RKO (cell line): ENCODE data around the gene GRK1.

Source experiments
- DNase-seq: peaks from one replicate; pipeline ENCODE4 v3.0.0-alpha.2; 2016; ENCODE audit warnings: low spot score

Gene GRK1

GRCh38 chr13:113650275-113650674 lies 16.7 kb upstream of the GRK1 start:
- DNase-seq, result no peak

- no peak for DNase-seq
These were observed 16.3 kb upstream of the GRK1 start for GRCh38 chr13:113650731-113651148.

GRCh38 chr13:113651511-113652403 lies 15.3 kb upstream of the GRK1 start:
- DNase-seq, result no peak

- DNase-seq, result no peak
These were observed 14.4 kb upstream of the GRK1 start for GRCh38 chr13:113652404-113653263.

GRCh38 chr13:113653264-113654174 lies 13.5 kb upstream of the GRK1 start:
- DNase-seq, result no peak

GRCh38 chr13:113654175-113654560 lies 12.9 kb upstream of the GRK1 start:
- no peak for DNase-seq

GRCh38 chr13:113654591-113655345 lies 12.3 kb upstream of the GRK1 start:
- no peak for DNase-seq

- no peak for DNase-seq
These were observed 11.5 kb upstream of the GRK1 start for GRCh38 chr13:113655346-113656002.

GRCh38 chr13:113656003-113656588 lies 10.9 kb upstream of the GRK1 start:
- DNase-seq, result no peak

- no peak for DNase-seq
These were observed 10.0 kb upstream of the GRK1 start for GRCh38 chr13:113656831-113657671.

GRCh38 chr13:113657851-113658741 lies 8.9 kb upstream of the GRK1 start, which contains the start of gene ATP4B:
ATP4B (minus strand) TSS chr13:113658198; CDS start chr13:113658144, 54 bp downstream.
- DNase-seq, result no peak

- DNase-seq, result no peak
These were observed 8.2 kb upstream of the GRK1 start for GRCh38 chr13:113658836-113659235.

- DNase-seq, result no peak
These were observed 7.7 kb upstream of the GRK1 start for GRCh38 chr13:113659337-113659736.

GRCh38 chr13:113660066-113660465 lies 7.0 kb upstream of the GRK1 start:
- no peak for DNase-seq

GRCh38 chr13:113661509-113661908 lies 5.5 kb upstream of the GRK1 start:
- no peak for DNase-seq

- no peak for DNase-seq
These were observed 3.1 kb upstream of the GRK1 start for GRCh38 chr13:113663934-113664333.

GRCh38 chr13:113664751-113665596 lies 2.0 kb upstream of the GRK1 start:
- no peak for DNase-seq
